Thoracic aorta (tissue), 2 donors: Measurements from ENCODE around the gene TXLNB. TPM values are rescaled to one million over a fixed set of nuclear protein-coding genes. Genes with fewer than 3 reads are reported as not detected.

Experiments
- ATAC-seq: fragments of 150-250 bp; one replicate; pipeline ENCODE4 v1.8.0; 2017; ENCODE audit warnings: low read depth; ENCODE audit not compliant: insufficient number of reproducible peaks, low FRiP score
- DNase-seq: peaks from one replicate; pipeline ENCODE4 v3.0.0-alpha.2; 2020; ENCODE audit warnings: low spot score
- H3K27ac ChIP-seq, 2 donors: fragments of 200-600 bp; sonication (generic); 1 replicate in 1 of 2; 2 replicates in 1 of 2; pipeline ENCODE4 v1.5.1; 2016; ENCODE audit warnings: mild to moderate bottlenecking in 2 of 2, moderate library complexity in 2 of 2
- H3K27me3 ChIP-seq: fragments of 200-600 bp; sonication (generic); replicated peaks from 2 replicates; pipeline ENCODE4 v1.6.0; 2016; ENCODE audit warnings: mild to moderate bottlenecking; ENCODE audit not compliant: insufficient read depth
- H3K36me3 ChIP-seq: fragments of 200-600 bp; sonication (generic); one replicate; pipeline ENCODE4 v1.5.1; 2016
- H3K4me1 ChIP-seq, 2 donors: fragments of 200-600 bp; sonication (generic); 1 replicate in 1 of 2; 2 replicates in 1 of 2; pipeline versions ENCODE4 v1.5.1 to v1.6.0; 2016; ENCODE audit warnings: low read depth in 2 of 2, mild to moderate bottlenecking in 1 of 2; ENCODE audit not compliant: control insufficient read depth in 1 of 2
- H3K4me3 ChIP-seq: fragments of 200-600 bp; sonication (generic); 2 replicates; pipeline ENCODE4 v1.5.1; 2016; ENCODE audit warnings: mild to moderate bottlenecking
- H3K9me3 ChIP-seq: fragments of 200-600 bp; sonication (generic); 2 replicates; pipeline ENCODE4 v1.5.1; 2016
- total RNA-seq, 2 donors: library from RNA; depleted of rRNA; stranded (reverse); fragments of >200 nt; gene quantifications; one replicate each; pipeline versions ENCODE4 v1.1.0 to v1.2.3, GENCODE V29; 2016
- TF ChIP-seq, protein P1 (sequence below): fragments of 200-600 bp; sonication (generic); IDR thresholded peaks from one replicate; pipeline ENCODE4 v1.5.1; 2019; ENCODE audit warnings: antibody characterized with exemption

TXLNB gene
- total RNA-seq, 2 donors from 2014 or later, result 0.49 to 0.81 TPM

DNA sequence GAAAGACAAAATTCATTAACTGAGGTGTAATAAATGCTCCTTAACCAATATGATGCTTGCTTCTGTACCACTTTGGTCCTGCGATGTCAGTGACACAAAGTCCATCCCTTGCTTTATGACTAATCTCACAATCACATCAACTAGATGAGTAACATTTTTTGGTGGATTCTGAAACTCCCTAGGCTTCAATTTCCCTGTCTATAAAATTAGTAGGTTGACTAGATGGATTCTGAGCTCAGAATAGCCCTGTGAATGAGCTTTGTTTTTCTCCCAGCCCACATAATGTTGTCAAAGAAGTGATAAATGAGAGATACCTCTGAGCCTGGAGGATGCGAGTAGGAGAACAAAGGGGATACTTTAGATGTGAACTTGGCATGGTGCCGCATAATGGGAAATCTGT lies 9.1 kb downstream of the TXLNB start:
- TF ChIP-seq, protein P1, sequence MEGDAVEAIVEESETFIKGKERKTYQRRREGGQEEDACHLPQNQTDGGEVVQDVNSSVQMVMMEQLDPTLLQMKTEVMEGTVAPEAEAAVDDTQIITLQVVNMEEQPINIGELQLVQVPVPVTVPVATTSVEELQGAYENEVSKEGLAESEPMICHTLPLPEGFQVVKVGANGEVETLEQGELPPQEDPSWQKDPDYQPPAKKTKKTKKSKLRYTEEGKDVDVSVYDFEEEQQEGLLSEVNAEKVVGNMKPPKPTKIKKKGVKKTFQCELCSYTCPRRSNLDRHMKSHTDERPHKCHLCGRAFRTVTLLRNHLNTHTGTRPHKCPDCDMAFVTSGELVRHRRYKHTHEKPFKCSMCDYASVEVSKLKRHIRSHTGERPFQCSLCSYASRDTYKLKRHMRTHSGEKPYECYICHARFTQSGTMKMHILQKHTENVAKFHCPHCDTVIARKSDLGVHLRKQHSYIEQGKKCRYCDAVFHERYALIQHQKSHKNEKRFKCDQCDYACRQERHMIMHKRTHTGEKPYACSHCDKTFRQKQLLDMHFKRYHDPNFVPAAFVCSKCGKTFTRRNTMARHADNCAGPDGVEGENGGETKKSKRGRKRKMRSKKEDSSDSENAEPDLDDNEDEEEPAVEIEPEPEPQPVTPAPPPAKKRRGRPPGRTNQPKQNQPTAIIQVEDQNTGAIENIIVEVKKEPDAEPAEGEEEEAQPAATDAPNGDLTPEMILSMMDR, result no peak
- no peak for ATAC-seq
- peaks cover 0 to 9% of the 10 kb centered on the region in 2 donors for H3K4me1 ChIP-seq

DNA sequence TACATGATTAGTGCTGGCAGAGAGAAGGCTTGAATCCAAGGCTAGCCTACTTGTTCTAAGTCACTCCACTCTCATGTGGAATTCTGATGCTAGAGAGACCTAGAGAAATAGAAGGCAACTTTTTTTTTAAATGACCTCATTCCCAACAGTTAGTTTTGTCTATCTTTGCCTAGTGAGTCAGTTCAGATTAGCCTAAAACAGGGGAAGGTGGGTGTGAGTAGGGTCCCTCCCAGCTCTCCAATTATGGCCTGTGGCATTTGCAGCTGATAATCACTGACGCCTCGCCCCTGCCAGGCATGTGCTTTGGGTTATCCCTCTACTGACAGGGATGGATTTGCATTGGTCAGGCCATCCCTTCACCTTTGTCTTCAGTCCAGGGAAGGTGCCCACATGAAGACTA lies 13.6 kb downstream of the TXLNB start:
- no peak for DNase-seq
- Histone ChIP-seq H3K4me1 (peaks cover 5 to 22% of the 10 kb centered on the region in 2 donors), H3K27ac (peak overlapping the region; percentile 75 to 77), H3K9me3 (no peaks in the 10 kb centered on the region), H3K4me3 (no peak overlapping the region), H3K27me3 (no peaks in the 10 kb centered on the region), H3K36me3 (no peaks in the 10 kb centered on the region)
- TF ChIP-seq, protein P1, result no peak
- peak; percentile 72 for ATAC-seq

More for the DNA sequence above, 9.1 kb downstream of the TXLNB start:
- no peak overlapping the region for H3K27ac ChIP-seq
- H3K9me3 ChIP-seq, result no peaks in the 10 kb centered on the region
- H3K4me3 ChIP-seq, result no peak overlapping the region
- H3K27me3 ChIP-seq, result no peaks in the 10 kb centered on the region
- H3K36me3 ChIP-seq, result no peaks in the 10 kb centered on the region
- no peak for DNase-seq

DNA sequence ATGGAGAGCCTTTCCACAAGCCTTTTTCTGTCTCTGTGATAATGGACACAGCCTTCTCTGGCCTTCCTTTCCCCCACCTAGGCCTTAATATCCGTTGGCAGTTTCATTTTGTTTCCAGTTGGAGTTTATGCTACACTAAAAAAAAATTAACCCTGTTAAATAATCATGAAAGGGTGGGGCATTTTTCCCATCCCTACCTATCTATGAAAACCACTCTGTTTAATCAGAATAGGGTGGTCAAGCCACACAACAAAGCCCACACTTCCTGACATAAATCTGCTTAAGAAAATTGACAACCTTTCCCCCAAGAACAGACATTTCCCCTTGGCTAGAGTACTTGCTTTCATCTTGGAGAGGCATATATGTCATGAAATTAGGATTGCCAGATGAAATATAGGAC lies 14.2 kb downstream of the TXLNB start:
- H3K9me3 ChIP-seq, result no peaks in the 10 kb centered on the region
- no peaks in the 10 kb centered on the region for H3K36me3 ChIP-seq
- H3K27me3 ChIP-seq, result no peaks in the 10 kb centered on the region
- peaks cover 5 to 22% of the 10 kb centered on the region in 2 donors for H3K4me1 ChIP-seq
- H3K27ac ChIP-seq, result peak overlapping the region; percentile 75 to 77
- TF ChIP-seq, protein P1, result no peak
- ATAC-seq (no peak), DNase-seq (no peak)
- H3K4me3 ChIP-seq, result peak overlapping the region; percentile 36

DNA sequence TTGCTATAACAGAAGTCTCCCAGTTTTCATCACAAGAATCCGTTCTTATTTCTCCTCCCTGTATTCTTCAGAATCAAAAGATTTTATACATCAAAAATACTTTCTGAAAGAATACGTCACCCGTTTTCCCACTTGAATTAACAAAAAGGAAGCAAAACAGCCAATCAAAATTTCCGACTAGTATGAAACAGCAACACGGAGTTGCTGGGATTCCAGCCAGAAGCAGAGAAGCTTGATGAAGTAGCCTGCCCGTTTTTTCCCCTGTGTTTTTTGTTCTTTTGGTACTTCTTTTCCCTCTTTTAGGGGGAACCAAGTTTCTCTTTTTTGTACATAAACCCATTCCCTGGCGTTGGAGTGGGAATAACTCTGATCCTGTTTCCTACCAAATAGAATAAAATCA lies 14.6 kb downstream of the TXLNB start:
- Histone ChIP-seq H3K27me3 (no peaks in the 10 kb centered on the region), H3K27ac (peak overlapping the region; percentile 75 to 77), H3K9me3 (no peaks in the 10 kb centered on the region), H3K4me1 (peaks cover 5 to 22% of the 10 kb centered on the region in 2 donors), H3K4me3 (peak overlapping the region; percentile 36), H3K36me3 (no peaks in the 10 kb centered on the region)
- no peak for ATAC-seq
- peak; percentile 21 for DNase-seq
- TF ChIP-seq, protein P1, result no peak

DNA sequence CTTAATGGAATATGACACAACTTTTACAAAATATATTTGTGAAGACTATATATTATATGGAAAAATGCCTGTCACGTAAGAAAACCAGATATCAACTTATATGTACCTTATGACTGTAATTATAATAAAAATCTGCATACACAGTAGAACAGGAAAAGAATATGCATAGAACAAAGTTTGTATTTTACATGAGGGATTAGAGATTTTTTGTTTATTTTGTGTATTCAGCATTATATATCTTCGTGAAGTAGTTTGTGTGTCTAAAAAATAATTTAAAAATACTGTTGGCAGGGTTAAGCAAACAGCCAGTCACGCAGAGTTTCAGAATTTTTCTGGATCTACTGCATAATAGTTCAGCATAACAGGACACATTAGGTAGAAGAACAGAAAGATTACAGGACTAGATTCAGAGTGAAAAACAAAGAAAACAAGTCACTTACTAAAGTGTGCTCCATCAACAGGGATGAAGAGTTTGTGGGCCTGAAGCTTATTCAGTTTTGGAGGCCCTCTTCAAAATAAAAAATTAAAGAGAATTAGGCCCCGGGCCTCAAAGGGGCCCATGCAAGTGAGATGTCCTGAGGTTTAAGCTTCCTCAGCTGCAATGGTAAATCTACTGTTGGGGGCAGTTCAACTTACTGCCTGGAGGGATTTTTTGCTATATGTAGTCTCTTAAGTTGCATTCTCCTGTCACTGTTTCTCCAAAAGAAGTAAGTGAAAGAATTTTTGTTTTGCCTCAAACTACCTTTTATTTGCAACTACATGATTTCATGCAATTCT lies 16.3 kb downstream of the TXLNB start:
- no peak for DNase-seq
- H3K4me3 ChIP-seq, result no peak overlapping the region
- H3K27ac ChIP-seq, result no peak overlapping the region
- no peaks in the 10 kb centered on the region for H3K9me3 ChIP-seq
- TF ChIP-seq, protein P1, result no peak
- peaks cover 5 to 22% of the 10 kb centered on the region in 2 donors for H3K4me1 ChIP-seq
- ATAC-seq, result no peak
- no peaks in the 10 kb centered on the region for H3K36me3 ChIP-seq
- H3K27me3 ChIP-seq, result no peaks in the 10 kb centered on the region
